ENCODE measurements around the gene ENTPD5. TPM values are rescaled to one million over a fixed set of nuclear protein-coding genes. Genes with fewer than 3 reads are reported as not detected.

The ENTPD5 gene
- total RNA-seq, 2 experiments from 2014 or later: 7.5 to 18.1 TPM

DNA sequence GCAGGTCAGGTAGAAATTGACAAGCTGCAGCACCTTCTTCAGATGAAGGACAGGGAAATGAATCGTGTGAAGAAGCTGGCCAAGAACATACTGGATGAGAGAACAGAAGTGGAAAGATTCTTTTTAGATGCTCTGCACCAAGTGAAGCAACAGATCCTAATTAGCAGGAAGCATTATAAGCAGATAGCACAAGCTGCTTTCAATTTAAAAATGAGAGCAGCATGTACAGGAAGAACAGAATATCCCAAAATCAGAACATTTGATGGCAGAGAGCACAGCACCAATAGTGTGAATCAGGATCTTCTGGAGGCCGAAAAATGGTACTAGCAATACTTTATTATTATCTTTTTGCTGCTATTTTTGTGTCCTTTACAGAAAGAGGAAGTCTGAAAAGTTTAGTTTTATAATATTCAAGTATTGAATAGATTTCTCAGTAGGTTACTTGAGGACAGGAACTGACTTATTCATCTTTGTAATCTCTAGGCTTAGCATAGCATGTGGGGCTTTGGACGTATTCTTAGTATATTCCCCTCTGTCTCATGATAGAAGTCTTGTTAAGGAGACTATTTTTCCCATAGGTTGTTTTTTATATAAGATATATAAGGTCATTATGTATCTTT is 30.9 kb upstream of the ENTPD5 start:
- ChIA-PET CTCF (ENCODE audit: unreplicated experiment) (interaction anchor here (0.6 kb wide), 1 partner anchor 307 kb away, joined by 3 read pairs; no protein-coding TSS in a partner anchor), POLR2A (interaction anchor here (0.6 to 1.7 kb wide), 2 partner anchors 15 to 17 kb away, joined by 5 read pairs; no protein-coding TSS in a partner anchor)
- Histone ChIP-seq H3K4me2 (ENCODE audit: low read length) (peak overlapping the region; percentile 17), H3K4me1 (ENCODE audit: insufficient read depth, low read length, poor library complexity, severe bottlenecking) (peaks cover 11% of the 10 kb centered on the region), H3K9me2 (ENCODE audit: insufficient read depth, low read length) (no peaks in the 10 kb centered on the region), H4K20me1 (ENCODE audit: insufficient read depth, low read length) (no peaks in the 10 kb centered on the region), H3K27ac (ENCODE audit: low read depth, low read length, poor library complexity, severe bottlenecking) (no peak overlapping the region), H2AFZ (ENCODE audit: low read length) (peak overlapping the region; percentile 33; the same call in 1 of the 2 replicates), H3K9me3 (ENCODE audit: low read length) (no peaks in the 10 kb centered on the region), H3K36me3 (ENCODE audit: insufficient read depth, low read length) (no peaks in the 10 kb centered on the region), H3K79me2 (ENCODE audit: insufficient read depth, low read depth, low read length) (no peaks in the 10 kb centered on the region), H3K4me3 (ENCODE audit: low read depth, low read length, poor library complexity, severe bottlenecking) (no peak overlapping the region)
- BruUV-seq (replicated peaks): no TSS peak
- TF ChIP-seq, protein P1, sequence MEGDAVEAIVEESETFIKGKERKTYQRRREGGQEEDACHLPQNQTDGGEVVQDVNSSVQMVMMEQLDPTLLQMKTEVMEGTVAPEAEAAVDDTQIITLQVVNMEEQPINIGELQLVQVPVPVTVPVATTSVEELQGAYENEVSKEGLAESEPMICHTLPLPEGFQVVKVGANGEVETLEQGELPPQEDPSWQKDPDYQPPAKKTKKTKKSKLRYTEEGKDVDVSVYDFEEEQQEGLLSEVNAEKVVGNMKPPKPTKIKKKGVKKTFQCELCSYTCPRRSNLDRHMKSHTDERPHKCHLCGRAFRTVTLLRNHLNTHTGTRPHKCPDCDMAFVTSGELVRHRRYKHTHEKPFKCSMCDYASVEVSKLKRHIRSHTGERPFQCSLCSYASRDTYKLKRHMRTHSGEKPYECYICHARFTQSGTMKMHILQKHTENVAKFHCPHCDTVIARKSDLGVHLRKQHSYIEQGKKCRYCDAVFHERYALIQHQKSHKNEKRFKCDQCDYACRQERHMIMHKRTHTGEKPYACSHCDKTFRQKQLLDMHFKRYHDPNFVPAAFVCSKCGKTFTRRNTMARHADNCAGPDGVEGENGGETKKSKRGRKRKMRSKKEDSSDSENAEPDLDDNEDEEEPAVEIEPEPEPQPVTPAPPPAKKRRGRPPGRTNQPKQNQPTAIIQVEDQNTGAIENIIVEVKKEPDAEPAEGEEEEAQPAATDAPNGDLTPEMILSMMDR (conservative IDR thresholded peaks at IDR 0.05; ENCODE audit: low read length): no peak
- TF ChIP-seq EZH2phosphoT487 (IDR thresholded peaks at IDR 0.05; ENCODE audit: borderline replicate concordance, low read depth, low read length): no peak
- intact Hi-C loops (cut with micrococcal nuclease; ENCODE audit: unreplicated experiment): no loop called here
- peak; percentile 15 for DNase-seq (ENCODE audit: low spot score)

DNA sequence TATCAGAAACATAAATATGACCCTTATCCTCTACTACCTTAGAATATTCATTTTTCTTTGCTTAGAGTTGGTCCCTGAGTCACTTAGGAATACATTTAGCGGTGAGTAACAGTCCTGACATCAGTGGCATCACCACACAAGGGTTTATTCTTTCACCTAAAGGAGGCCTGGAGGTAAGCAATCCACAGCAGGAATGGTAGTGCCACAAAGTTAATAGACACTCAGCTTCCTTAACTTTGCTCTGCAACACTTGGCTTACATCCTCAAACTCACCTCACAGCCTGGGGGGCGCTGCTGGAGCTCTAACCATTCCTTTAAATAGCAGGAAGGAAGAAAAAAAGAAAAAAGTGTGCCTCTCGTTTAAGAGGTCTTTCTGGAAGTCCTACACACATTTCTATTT is 29.2 kb upstream of the ENTPD5 start:
- H3K79me2 ChIP-seq (ENCODE audit: insufficient read depth, low read depth, low read length): no peaks in the 10 kb centered on the region
- no peak overlapping the region for H3K4me3 ChIP-seq (ENCODE audit: low read depth, low read length, poor library complexity, severe bottlenecking)
- intact Hi-C loops (cut with micrococcal nuclease; ENCODE audit: unreplicated experiment): no loop called here
- CTCF ChIA-PET (ENCODE audit: unreplicated experiment): interaction anchor here (0.6 kb wide), 1 partner anchor 579 kb away, joined by 3 read pairs; no protein-coding TSS in a partner anchor
- H4K20me1 ChIP-seq (ENCODE audit: insufficient read depth, low read length): no peaks in the 10 kb centered on the region
- POLR2A ChIA-PET: interaction anchor here (1.7 kb wide), 1 partner anchor 18 kb away, joined by 5 read pairs; no protein-coding TSS in a partner anchor
- no peaks in the 10 kb centered on the region for H3K36me3 ChIP-seq (ENCODE audit: insufficient read depth, low read length)
- peak; percentile 21 for DNase-seq (ENCODE audit: low spot score)
- TF ChIP-seq, protein P1 (conservative IDR thresholded peaks at IDR 0.05; ENCODE audit: low read length): peak; percentile 67
- TF ChIP-seq EZH2phosphoT487 (IDR thresholded peaks at IDR 0.05; ENCODE audit: borderline replicate concordance, low read depth, low read length): no peak
- H3K4me1 ChIP-seq (ENCODE audit: insufficient read depth, low read length, poor library complexity, severe bottlenecking): peaks cover 11% of the 10 kb centered on the region
- no peaks in the 10 kb centered on the region for H3K9me3 ChIP-seq (ENCODE audit: low read length)
- H3K4me2 ChIP-seq (ENCODE audit: low read length): no peak overlapping the region
- BruUV-seq (replicated peaks): no TSS peak
- no peak overlapping the region for H3K27ac ChIP-seq (ENCODE audit: low read depth, low read length, poor library complexity, severe bottlenecking)
- no peaks in the 10 kb centered on the region for H3K9me2 ChIP-seq (ENCODE audit: insufficient read depth, low read length)
- no peak overlapping the region for H2AFZ ChIP-seq (ENCODE audit: low read length)

DNA sequence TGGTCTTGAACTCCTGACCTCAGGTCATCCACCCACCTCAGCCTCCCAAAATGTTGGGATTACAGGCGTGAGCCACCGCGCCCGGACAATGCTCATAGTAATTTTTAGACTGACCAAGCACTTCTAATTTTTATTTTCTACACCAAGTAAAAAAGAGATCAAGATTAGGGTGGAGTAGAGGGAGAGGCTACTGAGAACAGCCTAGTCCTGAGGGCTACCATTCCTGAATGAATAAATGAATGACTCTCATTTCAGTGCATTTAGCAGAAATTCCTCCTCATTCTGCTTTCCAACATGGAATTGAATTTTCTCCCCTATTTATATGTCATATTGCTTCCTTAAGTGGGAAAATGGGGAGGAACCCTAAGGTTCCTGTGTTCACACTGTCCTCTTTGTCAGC is 26.4 kb upstream of the ENTPD5 start:
- Histone ChIP-seq H4K20me1 (ENCODE audit: insufficient read depth, low read length) (no peaks in the 10 kb centered on the region), H3K4me2 (ENCODE audit: low read length) (no peak overlapping the region), H2AFZ (ENCODE audit: low read length) (no peak overlapping the region), H3K27ac (ENCODE audit: low read depth, low read length, poor library complexity, severe bottlenecking) (no peak overlapping the region), H3K9me3 (ENCODE audit: low read length) (no peaks in the 10 kb centered on the region), H3K4me3 (ENCODE audit: low read depth, low read length, poor library complexity, severe bottlenecking) (no peak overlapping the region), H3K79me2 (ENCODE audit: insufficient read depth, low read depth, low read length) (no peaks in the 10 kb centered on the region), H3K4me1 (ENCODE audit: insufficient read depth, low read length, poor library complexity, severe bottlenecking) (peaks cover 10% of the 10 kb centered on the region), H3K36me3 (ENCODE audit: insufficient read depth, low read length) (no peaks in the 10 kb centered on the region), H3K9me2 (ENCODE audit: insufficient read depth, low read length) (no peaks in the 10 kb centered on the region)
- ChIA-PET POLR2A (interaction anchor here (0.5 kb wide), 1 partner anchor 8 kb away, joined by 3 read pairs; no protein-coding TSS in a partner anchor), CTCF (ENCODE audit: unreplicated experiment) (no interaction called here)
- no peak for DNase-seq (ENCODE audit: low spot score)
- no peak for TF ChIP-seq EZH2phosphoT487 (IDR thresholded peaks at IDR 0.05; ENCODE audit: borderline replicate concordance, low read depth, low read length)
- TF ChIP-seq, protein P1 (conservative IDR thresholded peaks at IDR 0.05; ENCODE audit: low read length): no peak
- intact Hi-C loops (cut with micrococcal nuclease; ENCODE audit: unreplicated experiment): no loop called here
- no TSS peak for BruUV-seq (replicated peaks)

Measured in OCI-LY7 (cell line).